ENCODE data around the gene ANAPC2.

The ANAPC2 gene

DNA sequence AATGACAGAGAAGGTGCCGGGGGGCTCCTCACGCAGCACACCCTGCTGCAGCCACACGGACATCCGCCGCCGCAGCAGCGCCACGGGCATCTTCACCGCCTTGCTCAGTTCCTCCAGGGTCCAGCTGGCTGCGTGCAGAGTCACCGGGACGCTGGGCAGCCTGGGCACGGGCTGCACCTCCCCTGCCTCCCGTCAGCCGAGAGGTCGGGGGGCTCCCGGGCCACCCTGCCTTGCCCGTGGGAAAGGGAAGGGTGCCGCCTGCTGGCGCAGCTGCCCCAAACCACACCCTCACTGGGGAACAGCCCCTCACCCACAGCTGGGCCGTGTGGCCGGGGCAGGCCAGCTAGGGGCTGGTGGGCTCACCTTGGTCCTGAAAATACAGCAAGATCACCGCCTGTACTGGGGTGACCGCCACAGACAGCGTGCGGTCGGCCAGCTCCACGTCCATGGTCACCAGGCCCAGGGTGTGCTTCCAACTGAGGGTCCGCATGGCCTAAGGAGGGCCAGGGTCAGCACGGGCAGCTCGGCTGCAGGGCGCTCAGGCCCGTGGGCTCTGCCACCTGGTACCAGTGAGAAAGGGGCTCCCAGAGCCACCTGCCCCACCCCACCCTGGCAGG lies 12.9 kb downstream of the ANAPC2 start:
- no peak for DNase-seq (ENCODE audit: low read depth)

- no peak for DNase-seq (ENCODE audit: low read depth)
These were observed 13.6 kb downstream of the ANAPC2 start for GRCh38 chr9:137174722-137175293.

GRCh38 chr9:137173796-137174664 lies 14.3 kb downstream of the ANAPC2 start:
- no peak for DNase-seq (ENCODE audit: low read depth)

DNA sequence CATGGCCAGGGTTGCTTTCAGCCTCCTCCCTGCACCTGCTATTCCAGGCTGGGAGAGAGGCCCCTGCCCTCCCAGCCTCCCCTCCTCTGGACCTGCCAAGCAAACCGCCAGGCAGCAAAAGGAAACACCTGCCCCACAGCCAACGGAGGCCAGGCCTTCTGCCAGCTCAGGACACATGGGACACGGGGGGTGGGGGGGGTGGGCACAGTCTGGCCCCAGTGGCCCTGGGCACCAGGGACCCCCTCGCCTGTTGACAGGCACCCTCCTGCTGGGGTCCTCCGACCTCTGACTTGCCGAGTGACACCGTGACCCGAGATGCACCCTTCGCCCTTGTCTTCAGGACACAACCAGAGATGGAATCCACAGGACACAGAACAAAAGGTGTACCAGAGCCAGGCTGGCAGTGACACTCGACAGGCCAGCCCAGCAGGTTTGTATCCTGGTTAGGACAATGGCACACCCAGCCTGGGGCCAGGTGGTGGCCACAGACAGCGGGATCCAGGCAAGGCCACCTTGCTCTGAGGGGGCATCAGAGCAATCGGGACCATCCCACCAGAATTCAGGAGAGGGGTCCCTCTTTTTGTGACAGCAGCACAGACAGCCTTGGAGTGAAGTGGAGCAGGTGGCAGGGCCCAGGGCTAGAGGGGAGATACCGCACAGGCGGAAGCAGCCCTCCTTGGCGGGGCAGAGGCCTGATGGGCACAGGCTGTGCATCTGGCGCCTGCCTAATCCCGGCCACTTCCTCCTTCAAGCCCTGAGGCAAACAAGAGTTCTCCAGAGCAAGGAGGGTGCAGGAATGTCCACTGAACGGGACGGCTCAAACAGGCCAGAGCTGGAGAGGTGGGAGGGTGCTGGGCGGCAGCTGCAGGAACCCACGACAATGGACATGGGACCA lies 15.2 kb downstream of the ANAPC2 start:
- no peak for DNase-seq (ENCODE audit: low read depth)

GRCh38 chr9:137171149-137171900 lies 17.0 kb downstream of the ANAPC2 start:
- no peak for DNase-seq (ENCODE audit: low read depth)

GRCh38 chr9:137170486-137171148 lies 17.7 kb downstream of the ANAPC2 start:
- no peak for DNase-seq (ENCODE audit: low read depth)

DNA sequence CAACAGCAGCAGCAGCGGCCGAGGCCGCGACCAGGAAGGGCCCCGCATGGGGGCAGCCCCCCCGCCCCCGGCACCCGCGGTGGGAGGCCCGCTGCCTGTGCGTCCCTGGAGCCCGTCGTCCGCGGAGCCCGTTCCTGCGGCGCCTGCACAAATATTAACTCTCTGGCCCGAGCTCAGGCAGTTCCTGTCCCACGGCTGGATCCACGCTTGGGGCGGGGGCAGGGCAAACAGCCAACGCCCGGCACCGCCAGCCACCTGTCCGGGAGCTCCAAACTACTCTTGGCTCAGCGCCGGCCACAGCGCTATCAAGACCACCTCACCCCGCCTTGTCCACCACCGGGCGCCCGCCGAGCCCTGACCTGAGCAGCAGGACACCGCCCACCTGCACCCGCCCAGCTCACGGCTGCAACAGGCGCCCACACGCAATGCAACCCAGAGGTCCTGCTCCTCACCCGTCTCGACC lies 18.4 kb downstream of the ANAPC2 start, which contains the start of gene LRRC26:
LRRC26 (minus strand) TSS at position 156 of the 463 bp plus-strand sequence; CDS start at position 48, 108 bp downstream.
- DNase-seq (ENCODE audit: low read depth): no peak

DNA sequence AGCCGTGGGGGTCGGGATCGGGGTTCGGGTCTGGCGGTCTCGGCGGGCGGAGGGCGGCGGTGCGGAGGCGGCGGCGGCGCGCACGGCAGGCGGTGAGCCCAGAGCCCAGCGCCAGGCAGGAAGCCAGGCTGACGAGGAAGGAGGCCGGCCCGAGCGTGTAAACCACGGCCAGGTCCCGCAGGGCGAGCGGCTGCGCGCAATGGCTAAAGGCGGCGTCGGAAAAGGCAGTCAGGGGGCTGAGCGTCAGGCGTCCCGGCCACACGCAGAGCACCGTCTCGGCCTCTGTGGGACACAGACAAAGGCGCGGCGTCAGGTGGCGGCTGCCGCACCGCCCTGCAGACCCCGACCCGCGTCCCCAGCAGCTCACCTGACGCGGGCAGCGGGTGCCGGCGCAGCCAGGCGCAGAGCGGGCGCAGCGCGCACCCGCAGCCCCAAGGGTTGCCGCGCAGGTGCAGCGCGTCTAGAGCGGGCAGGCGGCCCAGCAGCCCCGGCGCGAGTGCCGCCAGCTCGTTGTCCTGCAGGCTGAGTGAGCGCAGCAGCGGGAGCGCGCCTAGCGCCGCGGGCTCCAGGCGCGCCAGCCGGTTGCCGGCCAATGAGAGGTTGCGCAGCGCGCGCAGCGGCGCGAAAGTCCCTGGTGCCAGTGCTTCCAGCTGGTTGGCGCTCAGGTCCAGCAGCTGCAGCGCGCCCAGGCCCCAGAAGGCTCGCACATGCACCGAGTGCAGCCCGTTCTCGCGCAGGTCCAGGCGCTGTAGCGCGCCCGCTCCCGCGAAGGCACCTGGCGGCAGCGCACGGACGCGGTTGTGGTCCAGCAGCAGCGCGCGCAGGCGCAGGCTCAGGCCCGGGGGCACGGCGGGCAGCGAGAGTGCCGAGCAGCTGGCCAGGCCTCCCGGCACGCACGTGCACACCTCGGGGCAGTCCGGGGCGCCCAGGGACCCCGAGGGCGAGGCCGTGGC lies 19.2 kb downstream of the ANAPC2 start:
- DNase-seq (ENCODE audit: low read depth): no peak

GRCh38 chr9:137168573-137168903 lies 19.8 kb downstream of the ANAPC2 start:
- no peak for DNase-seq (ENCODE audit: low read depth)

- DNase-seq (ENCODE audit: low read depth): no peak
These were observed 20.4 kb downstream of the ANAPC2 start for GRCh38 chr9:137167747-137168572.

- no peak for DNase-seq (ENCODE audit: low read depth)
These were observed 21.0 kb downstream of the ANAPC2 start for GRCh38 chr9:137167277-137167746.

- DNase-seq (ENCODE audit: low read depth): no peak
These were observed 21.8 kb downstream of the ANAPC2 start for GRCh38 chr9:137166380-137167229.

DNA sequence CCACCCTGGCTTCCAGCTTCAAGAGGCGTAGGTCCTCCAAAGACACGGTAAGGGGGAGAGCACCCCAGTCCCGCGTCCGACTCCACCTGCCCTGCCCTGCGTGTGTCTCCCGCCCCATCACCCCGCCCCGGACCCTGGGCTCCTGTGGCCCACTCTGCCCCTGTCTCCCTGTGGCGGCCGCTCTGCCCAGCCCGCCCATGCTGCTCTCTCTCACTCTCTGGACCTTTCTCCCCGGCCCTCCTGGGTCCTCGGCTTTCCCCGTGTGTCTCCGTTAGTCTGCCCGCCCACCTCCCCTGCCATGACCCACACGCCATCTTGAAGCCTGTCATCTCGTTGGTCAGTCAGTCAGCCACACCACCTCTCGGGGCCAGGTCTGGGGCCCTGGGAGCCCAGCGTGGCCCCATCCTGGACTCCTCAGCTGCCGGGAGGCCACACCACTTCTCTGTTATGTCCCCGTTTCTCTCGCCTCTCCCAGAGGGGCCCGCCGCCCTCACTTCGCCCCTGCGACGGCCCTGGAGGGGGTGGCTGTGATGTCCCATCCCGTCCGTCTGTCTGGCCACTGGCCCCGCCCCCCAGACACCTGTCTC lies 23.0 kb downstream of the ANAPC2 start:
- no peak for DNase-seq (ENCODE audit: low read depth)

DNA sequence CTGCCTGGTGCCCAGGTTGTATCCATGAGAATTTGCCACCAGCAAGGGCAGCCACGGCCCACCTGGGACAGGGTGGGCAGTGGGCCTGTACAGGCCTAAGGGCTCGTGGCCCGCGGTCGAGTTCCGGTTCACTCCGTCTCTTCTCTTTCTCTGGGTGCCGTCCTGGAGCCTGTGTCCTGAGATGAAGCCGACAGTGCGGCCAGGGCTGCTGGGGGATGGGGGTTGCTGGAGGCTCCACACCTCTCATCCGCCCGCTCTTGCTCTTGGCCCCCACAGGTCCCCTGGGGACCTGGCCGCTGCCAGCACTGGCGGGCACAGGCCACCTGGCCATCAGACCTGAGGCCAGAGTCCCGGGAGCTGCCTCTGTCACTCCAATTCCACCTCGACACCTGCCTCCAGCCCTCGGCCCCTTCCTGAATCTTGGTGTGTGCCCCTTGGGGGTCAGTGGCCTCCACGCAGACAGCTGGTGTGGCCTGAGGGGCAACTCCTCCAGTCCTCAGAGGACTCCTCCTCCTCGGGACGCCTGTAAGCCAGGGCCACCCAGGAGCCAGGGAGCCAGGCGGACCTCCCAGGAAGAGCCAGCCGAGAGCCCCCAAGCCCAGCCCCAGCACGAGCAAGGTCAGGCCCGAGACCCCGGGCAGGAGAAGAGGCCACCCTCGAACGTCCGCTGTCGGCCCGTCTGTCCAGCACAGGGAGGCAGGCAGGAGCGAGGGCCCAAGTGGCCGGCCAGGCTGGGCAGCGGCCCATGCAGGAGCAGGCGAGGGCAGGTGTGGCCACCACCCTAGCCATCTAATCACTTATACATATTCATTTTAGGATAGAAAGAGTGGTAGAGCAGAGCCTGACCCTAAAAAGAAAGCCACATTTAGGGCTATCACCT lies 23.8 kb downstream of the ANAPC2 start:
- no peak for DNase-seq (ENCODE audit: low read depth)

DNA sequence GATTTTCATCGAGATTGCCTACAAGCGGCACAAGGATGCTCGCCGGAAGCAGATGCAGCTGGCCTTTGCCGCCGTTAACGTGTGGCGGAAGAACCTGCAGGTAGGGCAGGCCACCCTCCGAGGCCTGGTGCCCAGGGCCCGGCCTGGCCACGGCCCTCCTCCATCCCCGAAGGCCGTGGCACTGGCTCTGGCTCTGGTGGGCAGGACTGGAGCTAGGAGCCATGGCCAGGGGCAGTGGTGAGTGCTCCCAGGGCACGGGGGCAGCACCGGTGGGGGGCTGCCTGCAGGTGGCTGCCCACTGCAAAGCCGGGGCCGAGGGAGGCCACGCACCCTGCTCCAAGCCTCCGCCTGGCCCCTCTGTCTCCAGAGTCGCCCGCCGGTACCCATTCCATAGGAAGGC lies 24.6 kb downstream of the ANAPC2 start:
- no peak for DNase-seq (ENCODE audit: low read depth)

- DNase-seq (ENCODE audit: low read depth): no peak
These were observed 25.0 kb downstream of the ANAPC2 start for GRCh38 chr9:137163365-137163715.

Measured in T-helper 22 cell (primary cell).